Epidermal melanocyte (primary cell): ENCODE data around the gene NUP37.

Experiments used
- DNase-seq: peaks from one replicate; pipeline ENCODE4 v3.0.0; 2011; ENCODE audit warnings: low spot score; ENCODE audit not compliant: insufficient read length

The NUP37 gene

GRCh38 chr12:102029141-102029540 is 90.8 kb downstream of the NUP37 start:
- no peak for DNase-seq

- DNase-seq = no peak
Observed at GRCh38 chr12:102026728-102027127, 93.2 kb downstream of the NUP37 start.

- no peak for DNase-seq
Observed at GRCh38 chr12:102024765-102025164, 95.1 kb downstream of the NUP37 start.

GRCh38 chr12:102023343-102023930 is 96.5 kb downstream of the NUP37 start:
- no peak for DNase-seq
